ENCODE measurements around the gene ALG3.

Gene ALG3

GRCh38 chr3:184192889-184193288, 55.9 kb downstream of the ALG3 start:
- DNase-seq, result no peak

All from activated CD8-positive, alpha-beta memory T cell treated with anti-CD3 and anti-CD28 coated beads, Interleukin-2, amount 50 U/mL, for 48 hours (primary cell).